Transverse colon (tissue), 4 donors: ENCODE data around the gene KCNJ1.

Source experiments
- EP300 ChIP-seq: sonication (generic); formaldehyde crosslinking; IDR thresholded peaks from one replicate; pipeline ENCODE4 v1.6.1; 2017; ENCODE audit warnings: antibody characterized with exemption, low read depth
- POLR2A ChIP-seq: fragments of 450-650 bp; IDR thresholded peaks from one replicate; pipeline ENCODE4 v1.6.1; 2016; ENCODE audit warnings: antibody characterized with exemption, mild to moderate bottlenecking, moderate library complexity
- POLR2AphosphoS5 ChIP-seq, 3 donors: sonication (generic); formaldehyde crosslinking; IDR thresholded peaks; one replicate each; pipeline ENCODE4 v1.6.1; 2016; ENCODE audit warnings: antibody characterized with exemption in 3 of 3
- TF ChIP-seq, protein P1 (sequence below), 5 experiments: fragments of 200-600 bp in 3 of 5; fragments of 450-650 bp in 2 of 5; sonication (generic) in 3 of 5; IDR thresholded peaks; 1 replicate in 2 of 5; 2 replicates in 3 of 5; pipeline ENCODE4 v1.5.1; 2016 to 2017; ENCODE audit warnings: antibody characterized with exemption in 5 of 5, inconsistent platforms in 3 of 5, mild to moderate bottlenecking in 2 of 5, moderate library complexity in 1 of 5

DNA sequence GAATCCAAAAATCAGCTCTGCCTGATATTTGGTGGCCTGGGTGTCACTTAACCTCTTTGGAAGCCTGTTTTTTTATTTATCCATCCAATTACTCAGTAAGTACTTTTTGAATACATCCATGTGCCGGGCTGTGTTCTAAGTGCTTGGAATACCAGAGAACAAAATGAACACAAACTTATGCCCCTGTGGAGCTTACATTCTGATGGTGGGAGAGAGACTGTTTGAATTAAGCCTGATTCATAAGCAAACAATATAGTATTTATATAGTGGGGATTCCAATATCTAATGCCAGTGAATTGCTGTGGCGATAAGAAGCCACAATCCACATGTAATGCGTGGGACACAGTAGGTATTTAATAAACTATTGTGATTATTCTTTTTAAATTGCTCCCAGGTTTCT lies 43.5 kb upstream of the KCNJ1 start:
- TF ChIP-seq POLR2A (no peak), POLR2AphosphoS5 (IDR thresholded peaks at IDR 0.05) (no peak), EP300 (no peak)
- TF ChIP-seq, protein P1, sequence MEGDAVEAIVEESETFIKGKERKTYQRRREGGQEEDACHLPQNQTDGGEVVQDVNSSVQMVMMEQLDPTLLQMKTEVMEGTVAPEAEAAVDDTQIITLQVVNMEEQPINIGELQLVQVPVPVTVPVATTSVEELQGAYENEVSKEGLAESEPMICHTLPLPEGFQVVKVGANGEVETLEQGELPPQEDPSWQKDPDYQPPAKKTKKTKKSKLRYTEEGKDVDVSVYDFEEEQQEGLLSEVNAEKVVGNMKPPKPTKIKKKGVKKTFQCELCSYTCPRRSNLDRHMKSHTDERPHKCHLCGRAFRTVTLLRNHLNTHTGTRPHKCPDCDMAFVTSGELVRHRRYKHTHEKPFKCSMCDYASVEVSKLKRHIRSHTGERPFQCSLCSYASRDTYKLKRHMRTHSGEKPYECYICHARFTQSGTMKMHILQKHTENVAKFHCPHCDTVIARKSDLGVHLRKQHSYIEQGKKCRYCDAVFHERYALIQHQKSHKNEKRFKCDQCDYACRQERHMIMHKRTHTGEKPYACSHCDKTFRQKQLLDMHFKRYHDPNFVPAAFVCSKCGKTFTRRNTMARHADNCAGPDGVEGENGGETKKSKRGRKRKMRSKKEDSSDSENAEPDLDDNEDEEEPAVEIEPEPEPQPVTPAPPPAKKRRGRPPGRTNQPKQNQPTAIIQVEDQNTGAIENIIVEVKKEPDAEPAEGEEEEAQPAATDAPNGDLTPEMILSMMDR (IDR thresholded peaks at IDR 0.05) = no peak
